Fibroblast of lung (primary cell): ENCODE measurements around the gene DNAJB11. TPM values are rescaled to one million over a fixed set of nuclear protein-coding genes. Genes with fewer than 3 reads are reported as not detected.

Experiments
- DNase-seq, 2 donors: peaks; one replicate each; pipeline versions ENCODE4 v3.0.0 to v3.0.0-alpha.2; 2010; ENCODE audit warnings: low read depth in 2 of 2
- H2AFZ ChIP-seq: 2 replicates; pipeline ENCODE4 v1.5.1; 2012; ENCODE audit warnings: low read length, control low read depth, inconsistent platforms
- H3K27ac ChIP-seq: 2 replicates; pipeline ENCODE4 v1.5.1; 2011; ENCODE audit warnings: low read length, control low read depth; ENCODE audit not compliant: insufficient read depth
- H3K27me3 ChIP-seq: 2 replicates; pipeline ENCODE4 v1.5.1; 2011; ENCODE audit warnings: mild to moderate bottlenecking, low read length; ENCODE audit not compliant: control insufficient read depth, insufficient read depth
- H3K36me3 ChIP-seq: 2 replicates; pipeline ENCODE4 v1.5.1; 2011; ENCODE audit warnings: low read length; ENCODE audit not compliant: control insufficient read depth, insufficient read depth
- H3K4me1 ChIP-seq: 2 replicates; pipeline ENCODE4 v1.5.1; 2011; ENCODE audit warnings: low read length; ENCODE audit not compliant: control insufficient read depth, insufficient read depth; ENCODE audit errors: extremely low read depth
- H3K4me2 ChIP-seq: 2 replicates; pipeline ENCODE4 v1.5.1; 2011; ENCODE audit warnings: low read length, control low read depth; ENCODE audit not compliant: insufficient read depth; ENCODE audit errors: extremely low read depth
- H3K4me3 ChIP-seq, 4 experiments: fragments of 200-600 bp in 1 of 4; sonication (generic) in 1 of 4; replicated peaks in 1 of 4; 2 replicates each; pipeline ENCODE4 v1.5.1; 2011 to 2016; ENCODE audit warnings: low read length in 4 of 4, low read depth in 3 of 4, mild to moderate bottlenecking in 3 of 4, control low read depth in 2 of 4, inconsistent platforms in 1 of 4, mixed read lengths in 1 of 4; ENCODE audit not compliant: insufficient read depth in 1 of 4; ENCODE audit errors: control extremely low read depth in 1 of 4
- H3K79me2 ChIP-seq: 2 replicates; pipeline ENCODE4 v1.5.1; 2012; ENCODE audit warnings: mild to moderate bottlenecking, low read length, inconsistent platforms; ENCODE audit not compliant: control insufficient read depth, insufficient read depth
- H3K9ac ChIP-seq: 2 replicates; pipeline ENCODE4 v1.5.1; 2011; ENCODE audit warnings: mild to moderate bottlenecking, low read length, control low read depth; ENCODE audit not compliant: insufficient read depth
- H3K9me3 ChIP-seq: 2 replicates; pipeline ENCODE4 v1.5.1; 2012; ENCODE audit warnings: low read depth, low read length; ENCODE audit not compliant: control insufficient read depth, insufficient read depth
- H4K20me1 ChIP-seq: 2 replicates; pipeline ENCODE4 v1.5.1; 2011; ENCODE audit warnings: low read length; ENCODE audit not compliant: control insufficient read depth, insufficient read depth; ENCODE audit errors: extremely low read depth
- EZH2 ChIP-seq: IDR thresholded peaks from 2 replicates; pipeline ENCODE4 v1.5.1; 2012; ENCODE audit warnings: low read length, control low read depth, mild to moderate bottlenecking; ENCODE audit errors: missing control alignments
- polyA minus RNA-seq: library from RNA; depleted of rRNA, polyadenylated mRNA; stranded (reverse); fragments of >200 nt; gene quantifications from 2 replicates; pipeline ENCODE4 v1.2.3, GENCODE V29; 2011; ENCODE audit warnings: low replicate concordance
- polyA plus RNA-seq, 2 donors: library from polyadenylated mRNA; depleted of rRNA in 1 of 2; stranded (reverse) in 1 of 2; unstranded in 1 of 2; fragments of >200 nt; gene quantifications; 2 replicates each; pipeline ENCODE4 v1.2.1, GENCODE V29; 2011 to 2012; ENCODE audit warnings: missing spikeins in 1 of 2
- total RNA-seq: library from RNA; depleted of rRNA; stranded (reverse); fragments of >200 nt; gene quantifications from 2 replicates; pipeline ENCODE4 v1.2.1, GENCODE V29; 2014
- TF ChIP-seq, protein P1 (sequence below), 2 donors: IDR thresholded peaks in 1 of 2; conservative IDR thresholded peaks in 1 of 2; 1 replicate in 1 of 2; 2 replicates in 1 of 2; pipeline ENCODE4 v1.5.1; 2011 to 2012; ENCODE audit warnings: low read length in 2 of 2, control low read depth in 1 of 2, inconsistent platforms in 1 of 2, low read depth in 1 of 2, mild to moderate bottlenecking in 1 of 2

DNAJB11 gene
- total RNA-seq (33.1 and 37.5 TPM in 2 replicates), polyA plus RNA-seq (59.1 and 70.0 TPM in 2 replicates), polyA minus RNA-seq (4.5 and 7.5 TPM in 2 replicates)
- polyA plus RNA-seq (2012), result 66.1 and 73.5 TPM in 2 replicates

- H3K27ac ChIP-seq, result peak within 1 kb of the TSS; percentile 96
Measured at GRCh38 chr3:186570096-186570940, at the start of gene DNAJB11. Gene DNAJB11, plus strand, starts transcription at chr3:186570720. Its CDS starts 178 bp downstream, at chr3:186570898.

DNA sequence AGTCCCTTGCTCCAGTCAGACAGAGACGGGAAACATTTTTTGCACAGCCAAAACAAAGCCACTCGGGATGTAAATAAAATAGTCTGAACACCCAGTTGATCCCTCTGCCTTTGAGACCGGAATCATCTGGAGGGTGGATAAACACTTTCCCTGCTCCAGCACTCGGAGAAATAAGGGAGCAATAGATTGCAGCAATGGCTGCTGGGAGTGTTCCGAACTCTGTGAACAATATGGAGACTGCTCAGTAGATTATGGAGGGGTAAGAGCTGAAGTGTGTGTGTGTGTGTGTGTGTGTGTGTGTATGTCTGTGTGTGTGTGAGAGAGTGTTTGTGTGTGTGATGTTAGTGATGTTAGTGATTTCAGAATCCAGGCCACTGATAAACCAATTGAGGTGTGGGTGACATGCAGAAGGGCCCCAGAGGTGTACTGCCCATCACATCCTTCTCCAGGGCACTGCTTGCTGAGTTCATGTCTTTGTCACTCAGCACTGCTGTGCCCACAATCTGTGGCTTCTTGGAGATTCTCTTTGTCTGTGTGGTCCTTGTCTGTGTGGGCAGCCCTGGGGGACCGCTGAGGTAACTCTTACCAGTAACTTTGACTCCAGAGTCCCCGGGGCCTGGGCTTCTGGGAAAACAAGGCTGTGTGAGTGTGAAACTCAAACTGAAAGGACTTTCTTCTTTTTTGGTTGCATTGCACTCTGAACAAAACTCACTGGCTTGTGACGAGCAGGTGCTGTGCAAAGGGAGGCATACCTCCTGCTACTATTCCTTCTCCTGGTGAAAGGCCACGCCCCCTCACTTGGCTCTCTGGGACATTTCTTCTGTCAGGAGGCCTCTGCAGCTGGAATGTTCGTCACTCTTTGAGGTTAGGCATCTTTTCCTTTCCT is 49.3 kb upstream of the DNAJB11 start:
- H4K20me1 ChIP-seq, result no peaks in the 10 kb centered on the region
- TF ChIP-seq, protein P1, sequence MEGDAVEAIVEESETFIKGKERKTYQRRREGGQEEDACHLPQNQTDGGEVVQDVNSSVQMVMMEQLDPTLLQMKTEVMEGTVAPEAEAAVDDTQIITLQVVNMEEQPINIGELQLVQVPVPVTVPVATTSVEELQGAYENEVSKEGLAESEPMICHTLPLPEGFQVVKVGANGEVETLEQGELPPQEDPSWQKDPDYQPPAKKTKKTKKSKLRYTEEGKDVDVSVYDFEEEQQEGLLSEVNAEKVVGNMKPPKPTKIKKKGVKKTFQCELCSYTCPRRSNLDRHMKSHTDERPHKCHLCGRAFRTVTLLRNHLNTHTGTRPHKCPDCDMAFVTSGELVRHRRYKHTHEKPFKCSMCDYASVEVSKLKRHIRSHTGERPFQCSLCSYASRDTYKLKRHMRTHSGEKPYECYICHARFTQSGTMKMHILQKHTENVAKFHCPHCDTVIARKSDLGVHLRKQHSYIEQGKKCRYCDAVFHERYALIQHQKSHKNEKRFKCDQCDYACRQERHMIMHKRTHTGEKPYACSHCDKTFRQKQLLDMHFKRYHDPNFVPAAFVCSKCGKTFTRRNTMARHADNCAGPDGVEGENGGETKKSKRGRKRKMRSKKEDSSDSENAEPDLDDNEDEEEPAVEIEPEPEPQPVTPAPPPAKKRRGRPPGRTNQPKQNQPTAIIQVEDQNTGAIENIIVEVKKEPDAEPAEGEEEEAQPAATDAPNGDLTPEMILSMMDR (conservative IDR thresholded peaks at IDR 0.05 in 1 of 2, IDR thresholded peaks at IDR 0.05 in 1 of 2; ENCODE audit: low read depth in 1 of 2, low read length in 2 of 2), result no peak
- no peak for TF ChIP-seq EZH2
- H3K27ac ChIP-seq, result no peak overlapping the region
- H3K4me3 ChIP-seq, result no peak overlapping the region
- no peaks in the 10 kb centered on the region for H3K9me3 ChIP-seq
- H3K79me2 ChIP-seq, result no peaks in the 10 kb centered on the region
- H3K4me2 ChIP-seq, result no peak overlapping the region
- no peaks in the 10 kb centered on the region for H3K4me1 ChIP-seq
- H3K27me3 ChIP-seq, result no peaks in the 10 kb centered on the region
- H2AFZ ChIP-seq, result no peak overlapping the region
- H3K36me3 ChIP-seq, result no peaks in the 10 kb centered on the region
- DNase-seq, result no peak
- no peak overlapping the region for H3K9ac ChIP-seq

More at GRCh38 chr3:186570096-186570940, at the start of gene DNAJB11:
- Histone ChIP-seq H4K20me1 (no peaks in the 10 kb centered on the region), H3K9ac (peak within 1 kb of the TSS; percentile 97), H3K4me2 (peak within 1 kb of the TSS; percentile 77), H3K36me3 (peaks cover 3% of the 10 kb centered on the region), H2AFZ (peak within 1 kb of the TSS; percentile 79), H3K79me2 (peaks cover 16% of the 10 kb centered on the region), H3K9me3 (no peaks in the 10 kb centered on the region), H3K27me3 (no peaks in the 10 kb centered on the region), H3K4me1 (no peaks in the 10 kb centered on the region), H3K4me3 (peak within 1 kb of the TSS; percentile 79 to 94 (median 88))
- TF ChIP-seq, protein P1 (conservative IDR thresholded peaks at IDR 0.05 in 1 of 2, IDR thresholded peaks at IDR 0.05 in 1 of 2; ENCODE audit: low read depth in 1 of 2, low read length in 2 of 2), result no peak
- no peak for TF ChIP-seq EZH2
- peak; percentile 100 for DNase-seq

DNA sequence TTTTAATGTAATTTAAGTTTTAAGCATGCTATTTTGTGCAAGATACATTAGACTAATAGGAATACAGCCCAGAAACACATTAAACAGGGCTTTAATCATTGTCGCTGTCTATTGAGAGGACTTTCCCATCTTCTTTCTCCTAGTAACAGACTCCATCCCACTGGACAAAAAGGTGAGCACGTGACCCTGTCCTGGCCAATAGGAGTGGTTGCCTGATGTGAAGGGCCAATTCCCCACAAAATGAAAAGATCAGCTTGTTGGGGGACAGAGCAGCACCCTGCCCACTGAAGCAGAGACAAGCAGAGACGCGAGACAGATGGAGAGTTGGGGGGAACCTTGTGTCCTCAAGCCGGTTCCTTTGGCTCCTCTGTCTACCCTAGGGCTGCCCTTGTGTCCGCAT is 47.5 kb upstream of the DNAJB11 start:
- H3K4me3 ChIP-seq, result no peak overlapping the region
- no peak for DNase-seq

More for the DNA sequence above, 47.5 kb upstream of the DNAJB11 start:
- H3K9me3 ChIP-seq, result no peaks in the 10 kb centered on the region
- no peaks in the 10 kb centered on the region for H3K36me3 ChIP-seq
- no peaks in the 10 kb centered on the region for H3K4me1 ChIP-seq
- no peaks in the 10 kb centered on the region for H3K27me3 ChIP-seq
- no peak overlapping the region for H2AFZ ChIP-seq
- H3K27ac ChIP-seq, result no peak overlapping the region
- H3K9ac ChIP-seq, result no peak overlapping the region
- no peaks in the 10 kb centered on the region for H4K20me1 ChIP-seq
- TF ChIP-seq, protein P1 (conservative IDR thresholded peaks at IDR 0.05 in 1 of 2, IDR thresholded peaks at IDR 0.05 in 1 of 2; ENCODE audit: low read depth in 1 of 2, low read length in 2 of 2), result no peak
- TF ChIP-seq EZH2, result no peak
- H3K79me2 ChIP-seq, result no peaks in the 10 kb centered on the region
- H3K4me2 ChIP-seq, result no peak overlapping the region
